ENCODE results near the gene CACNA1B.

Gene CACNA1B

GRCh38 chr9:137919649-137920141 is 42.1 kb downstream of the CACNA1B start:
- no peaks in the 10 kb centered on the region for H3K36me3 ChIP-seq (ENCODE audit: insufficient read depth, low read length)
- no peak overlapping the region for H3K27ac ChIP-seq (ENCODE audit: low read length)
- no peak overlapping the region for H3K9ac ChIP-seq (ENCODE audit: low read depth, low read length)
- H3K4me2 ChIP-seq (ENCODE audit: insufficient read depth, low read length) = no peak overlapping the region
- TF ChIP-seq CTCF (IDR thresholded peaks at IDR 0.05; ENCODE audit: borderline replicate concordance, extremely low read depth, low read length, poor library complexity, severe bottlenecking) (no peak), EZH2 (IDR thresholded peaks at IDR 0.05; ENCODE audit: borderline replicate concordance, low read depth, low read length, severe bottlenecking) (no peak)
- H3K27me3 ChIP-seq (ENCODE audit: insufficient read depth, low read length, poor library complexity) = no peaks in the 10 kb centered on the region
- no peaks in the 10 kb centered on the region for H3K4me1 ChIP-seq (ENCODE audit: insufficient read depth, low read length)
- DNase-seq = no peak
- ATAC-seq (ENCODE audit: insufficient read depth, low read depth) = no peak
- no peak overlapping the region for H2AFZ ChIP-seq (ENCODE audit: low read depth, low read length)
- H3K9me3 ChIP-seq (ENCODE audit: insufficient read depth, low read length, severe bottlenecking) = no peaks in the 10 kb centered on the region
- no peak overlapping the region for H3K4me3 ChIP-seq (ENCODE audit: low read depth in 1 of 2, low read length in 2 of 2)
- H3K79me2 ChIP-seq (ENCODE audit: insufficient read depth, low read length) = no peaks in the 10 kb centered on the region
- H4K20me1 ChIP-seq (ENCODE audit: insufficient read depth, low read length) = no peaks in the 10 kb centered on the region

GRCh38 chr9:137920753-137921152 is 43.2 kb downstream of the CACNA1B start:
- Histone ChIP-seq H3K79me2 (ENCODE audit: insufficient read depth, low read length) (no peaks in the 10 kb centered on the region), H4K20me1 (ENCODE audit: insufficient read depth, low read length) (no peaks in the 10 kb centered on the region)

GRCh38 chr9:137924169-137924568 is 46.6 kb downstream of the CACNA1B start:
- ATAC-seq (ENCODE audit: insufficient read depth, low read depth) = no peak
- H3K9me3 ChIP-seq (ENCODE audit: insufficient read depth, low read length, severe bottlenecking) = no peaks in the 10 kb centered on the region
- no peak for DNase-seq
- H3K27me3 ChIP-seq (ENCODE audit: insufficient read depth, low read length, poor library complexity) = no peaks in the 10 kb centered on the region
- no peaks in the 10 kb centered on the region for H3K79me2 ChIP-seq (ENCODE audit: insufficient read depth, low read length)
- H2AFZ ChIP-seq (ENCODE audit: low read depth, low read length) = no peak overlapping the region
- H3K27ac ChIP-seq (ENCODE audit: low read length) = no peak overlapping the region
- H4K20me1 ChIP-seq (ENCODE audit: insufficient read depth, low read length) = no peaks in the 10 kb centered on the region
- H3K9ac ChIP-seq (ENCODE audit: low read depth, low read length) = no peak overlapping the region
- no peaks in the 10 kb centered on the region for H3K4me1 ChIP-seq (ENCODE audit: insufficient read depth, low read length)
- H3K4me2 ChIP-seq (ENCODE audit: insufficient read depth, low read length) = no peak overlapping the region
- TF ChIP-seq EZH2 (IDR thresholded peaks at IDR 0.05; ENCODE audit: borderline replicate concordance, low read depth, low read length, severe bottlenecking) = no peak
- no peaks in the 10 kb centered on the region for H3K36me3 ChIP-seq (ENCODE audit: insufficient read depth, low read length)
- no peak overlapping the region for H3K4me3 ChIP-seq (ENCODE audit: low read depth in 1 of 2, low read length in 2 of 2)

More at GRCh38 chr9:137920753-137921152, 43.2 kb downstream of the CACNA1B start:
- no peak overlapping the region for H3K27ac ChIP-seq (ENCODE audit: low read length)
- no peaks in the 10 kb centered on the region for H3K9me3 ChIP-seq (ENCODE audit: insufficient read depth, low read length, severe bottlenecking)
- no peak overlapping the region for H3K9ac ChIP-seq (ENCODE audit: low read depth, low read length)
- H3K4me3 ChIP-seq (ENCODE audit: low read depth in 1 of 2, low read length in 2 of 2) = no peak overlapping the region
- H3K27me3 ChIP-seq (ENCODE audit: insufficient read depth, low read length, poor library complexity) = no peaks in the 10 kb centered on the region
- H2AFZ ChIP-seq (ENCODE audit: low read depth, low read length) = no peak overlapping the region
- TF ChIP-seq CTCF (IDR thresholded peaks at IDR 0.05; ENCODE audit: borderline replicate concordance, extremely low read depth, low read length, poor library complexity, severe bottlenecking) (no peak), EZH2 (IDR thresholded peaks at IDR 0.05; ENCODE audit: borderline replicate concordance, low read depth, low read length, severe bottlenecking) (no peak)
- no peak for DNase-seq
- no peak overlapping the region for H3K4me2 ChIP-seq (ENCODE audit: insufficient read depth, low read length)
- no peak for ATAC-seq (ENCODE audit: insufficient read depth, low read depth)
- no peaks in the 10 kb centered on the region for H3K36me3 ChIP-seq (ENCODE audit: insufficient read depth, low read length)
- no peaks in the 10 kb centered on the region for H3K4me1 ChIP-seq (ENCODE audit: insufficient read depth, low read length)

GRCh38 chr9:137924761-137925369 is 47.3 kb downstream of the CACNA1B start:
- ATAC-seq (ENCODE audit: insufficient read depth, low read depth) (no peak), DNase-seq (no peak)
- Histone ChIP-seq H2AFZ (ENCODE audit: low read depth, low read length) (no peak overlapping the region), H3K79me2 (ENCODE audit: insufficient read depth, low read length) (no peaks in the 10 kb centered on the region), H3K36me3 (ENCODE audit: insufficient read depth, low read length) (no peaks in the 10 kb centered on the region), H3K4me3 (ENCODE audit: low read depth in 1 of 2, low read length in 2 of 2) (no peak overlapping the region), H3K4me2 (ENCODE audit: insufficient read depth, low read length) (no peak overlapping the region), H3K27me3 (ENCODE audit: insufficient read depth, low read length, poor library complexity) (no peaks in the 10 kb centered on the region), H3K27ac (ENCODE audit: low read length) (no peak overlapping the region), H3K4me1 (ENCODE audit: insufficient read depth, low read length) (no peaks in the 10 kb centered on the region), H3K9ac (ENCODE audit: low read depth, low read length) (no peak overlapping the region), H4K20me1 (ENCODE audit: insufficient read depth, low read length) (no peaks in the 10 kb centered on the region), H3K9me3 (ENCODE audit: insufficient read depth, low read length, severe bottlenecking) (no peaks in the 10 kb centered on the region)
- no peak for TF ChIP-seq EZH2 (IDR thresholded peaks at IDR 0.05; ENCODE audit: borderline replicate concordance, low read depth, low read length, severe bottlenecking)
- no peak for TF ChIP-seq CTCF (IDR thresholded peaks at IDR 0.05; ENCODE audit: borderline replicate concordance, extremely low read depth, low read length, poor library complexity, severe bottlenecking)
